ENCODE data around the gene KDSR. TPM values are rescaled to one million over a fixed set of nuclear protein-coding genes. Genes with fewer than 3 reads are reported as not detected.

Gene KDSR
- total RNA-seq, 2 experiments from 2014 or later: 75.2 to 81.5 TPM

- peaks cover 26% of the 10 kb centered on the region for H3K36me3 Mint-ChIP-seq (ENCODE audit: low read depth)
Measured at GRCh38 chr18:63331105-63331504, 35.9 kb downstream of the KDSR start.

GRCh38 chr18:63329431-63330145 lies 37.4 kb downstream of the KDSR start:
- Mint-ChIP-seq H3K4me1 (ENCODE audit: low read depth) (no peaks in the 10 kb centered on the region), H3K27ac (no peak overlapping the region), H3K4me3 (no peak overlapping the region), H3K36me3 (ENCODE audit: low read depth) (peaks cover 22% of the 10 kb centered on the region), H3K27me3 (ENCODE audit: low read depth) (no peaks in the 10 kb centered on the region), H3K9me3 (no peaks in the 10 kb centered on the region)
- no peak for DNase-seq
- intact Hi-C loops (cut with micrococcal nuclease): no loop called here
- CTCF ChIA-PET: interaction anchor here (1.3 to 2.9 kb wide), 3 partner anchors 11 to 313 kb away, joined by 3 to 17 read pairs (median 6); no protein-coding TSS in a partner anchor

More at GRCh38 chr18:63331105-63331504, 35.9 kb downstream of the KDSR start:
- Mint-ChIP-seq H3K27ac (no peak overlapping the region), H3K9me3 (no peaks in the 10 kb centered on the region), H3K4me3 (no peak overlapping the region), H3K4me1 (ENCODE audit: low read depth) (no peaks in the 10 kb centered on the region), H3K27me3 (ENCODE audit: low read depth) (no peaks in the 10 kb centered on the region)
- no peak for DNase-seq
- CTCF ChIA-PET: interaction anchor here (0.7 to 2.9 kb wide), 4 partner anchors 7 to 315 kb away, joined by 3 to 17 read pairs (median 4); no protein-coding TSS in a partner anchor
- intact Hi-C loops (cut with micrococcal nuclease): no loop called here

DNA sequence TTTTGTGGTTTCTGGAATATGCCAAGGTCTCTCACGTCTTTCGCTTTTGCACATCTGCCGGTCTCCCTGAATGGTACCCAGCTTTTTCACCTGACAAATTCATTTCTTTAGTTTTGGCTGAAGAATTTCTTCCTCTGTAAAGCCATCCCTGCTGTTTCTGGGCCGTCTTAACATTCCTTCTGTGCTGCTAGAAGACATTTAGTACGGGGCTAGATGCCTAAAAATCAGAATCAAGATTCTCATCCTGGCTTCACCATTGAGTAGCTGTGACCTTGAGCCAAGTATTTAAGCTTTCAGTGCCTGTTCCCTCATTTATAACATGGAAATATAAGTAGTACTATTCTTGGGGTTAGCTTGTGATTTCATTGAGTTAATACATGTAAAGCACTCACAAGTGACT lies 41.0 kb downstream of the KDSR start:
- CTCF ChIA-PET: interaction anchor here (0.9 to 7.4 kb wide), 9 partner anchors 11 to 600 kb away, joined by 3 to 159 read pairs (median 9); no protein-coding TSS in a partner anchor
- Mint-ChIP-seq H3K9me3 (no peaks in the 10 kb centered on the region), H3K27ac (no peak overlapping the region), H3K27me3 (ENCODE audit: low read depth) (no peaks in the 10 kb centered on the region), H3K36me3 (ENCODE audit: low read depth) (peaks cover 4% of the 10 kb centered on the region), H3K4me3 (no peak overlapping the region), H3K4me1 (ENCODE audit: low read depth) (peaks cover 14% of the 10 kb centered on the region)
- no peak for DNase-seq
- intact Hi-C loops (cut with micrococcal nuclease): no loop called here

GRCh38 chr18:63325086-63325686 lies 41.8 kb downstream of the KDSR start:
- H3K27me3 Mint-ChIP-seq (ENCODE audit: low read depth): no peaks in the 10 kb centered on the region
- no peak overlapping the region for H3K27ac Mint-ChIP-seq
- peaks cover 18% of the 10 kb centered on the region for H3K4me1 Mint-ChIP-seq (ENCODE audit: low read depth)
- H3K9me3 Mint-ChIP-seq: no peaks in the 10 kb centered on the region
- intact Hi-C loops (cut with micrococcal nuclease): no loop called here
- H3K36me3 Mint-ChIP-seq (ENCODE audit: low read depth): peaks cover under 1% of the 10 kb centered on the region
- DNase-seq: no peak
- H3K4me3 Mint-ChIP-seq: no peak overlapping the region
- CTCF ChIA-PET: interaction anchor here (0.8 to 7.4 kb wide), 13 partner anchors 15 to 343 kb away, joined by 3 to 159 read pairs (median 6); no protein-coding TSS in a partner anchor

- peaks cover 9% of the 10 kb centered on the region for H3K36me3 Mint-ChIP-seq (ENCODE audit: low read depth)
- intact Hi-C loops (cut with micrococcal nuclease): loop anchor here (1.0 to 5.0 kb wide), 8 partner anchors 17 to 736 kb away; no protein-coding TSS in a partner anchor
- no peak overlapping the region for H3K4me3 Mint-ChIP-seq
- no peak overlapping the region for H3K27ac Mint-ChIP-seq
- DNase-seq: peak; percentile 79
- peaks cover 18% of the 10 kb centered on the region for H3K4me1 Mint-ChIP-seq (ENCODE audit: low read depth)
- CTCF ChIA-PET: interaction anchor here (0.6 to 7.4 kb wide), 38 partner anchors 9 to 722 kb away, joined by 3 to 159 read pairs (median 4); no protein-coding TSS in a partner anchor
- no peaks in the 10 kb centered on the region for H3K27me3 Mint-ChIP-seq (ENCODE audit: low read depth)
- H3K9me3 Mint-ChIP-seq: no peaks in the 10 kb centered on the region
Measured at GRCh38 chr18:63322908-63323634, 43.9 kb downstream of the KDSR start.

- DNase-seq: no peak
- H3K36me3 Mint-ChIP-seq (ENCODE audit: low read depth): peaks cover 17% of the 10 kb centered on the region
- H3K27ac Mint-ChIP-seq: no peak overlapping the region
- no peaks in the 10 kb centered on the region for H3K27me3 Mint-ChIP-seq (ENCODE audit: low read depth)
- intact Hi-C loops (cut with micrococcal nuclease): loop anchor here (2.0 to 5.0 kb wide), 2 partner anchors 297 to 735 kb away; no protein-coding TSS in a partner anchor
- H3K4me1 Mint-ChIP-seq (ENCODE audit: low read depth): peaks cover 18% of the 10 kb centered on the region
- no peak overlapping the region for H3K4me3 Mint-ChIP-seq
- H3K9me3 Mint-ChIP-seq: no peaks in the 10 kb centered on the region
- CTCF ChIA-PET: interaction anchor here (0.9 to 7.4 kb wide), 18 partner anchors 117 to 307 kb away, joined by 3 to 159 read pairs (median 6); no protein-coding TSS in a partner anchor
Measured at GRCh38 chr18:63322206-63322605, 44.8 kb downstream of the KDSR start.

DNA sequence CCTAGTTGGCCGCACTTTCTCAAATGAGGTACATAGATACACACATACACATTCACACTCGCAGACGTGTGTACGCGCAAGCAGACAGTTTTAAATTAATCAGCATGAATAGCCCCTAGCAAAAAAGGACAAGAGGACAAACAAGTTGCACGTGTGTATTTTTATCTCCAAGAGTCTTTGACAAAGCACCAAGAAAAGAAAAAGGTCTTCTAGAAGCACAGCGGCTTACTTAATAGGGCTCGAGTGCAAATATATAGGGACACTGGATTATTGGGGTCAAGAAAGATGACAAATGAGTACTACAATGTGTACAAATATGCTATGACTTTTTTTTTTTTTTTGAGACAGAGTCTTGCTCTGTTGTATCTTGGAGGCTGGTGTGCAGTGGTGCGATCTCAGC lies 45.7 kb downstream of the KDSR start:
- peaks cover 24% of the 10 kb centered on the region for H3K36me3 Mint-ChIP-seq (ENCODE audit: low read depth)
- H3K9me3 Mint-ChIP-seq: no peaks in the 10 kb centered on the region
- intact Hi-C loops (cut with micrococcal nuclease): loop anchor here (2.0 to 5.0 kb wide), 2 partner anchors 650 to 734 kb away; partner anchors contain the start of gene SERPINB8
- CTCF ChIA-PET: interaction anchor here (1.0 to 7.4 kb wide), 6 partner anchors 118 to 306 kb away, joined by 7 to 159 read pairs (median 24); no protein-coding TSS in a partner anchor
- H3K4me1 Mint-ChIP-seq (ENCODE audit: low read depth): peaks cover 19% of the 10 kb centered on the region
- peak overlapping the region; percentile 81 for H3K4me3 Mint-ChIP-seq
- H3K27ac Mint-ChIP-seq: peak overlapping the region; percentile 90
- no peaks in the 10 kb centered on the region for H3K27me3 Mint-ChIP-seq (ENCODE audit: low read depth)
- no peak for DNase-seq

DNA sequence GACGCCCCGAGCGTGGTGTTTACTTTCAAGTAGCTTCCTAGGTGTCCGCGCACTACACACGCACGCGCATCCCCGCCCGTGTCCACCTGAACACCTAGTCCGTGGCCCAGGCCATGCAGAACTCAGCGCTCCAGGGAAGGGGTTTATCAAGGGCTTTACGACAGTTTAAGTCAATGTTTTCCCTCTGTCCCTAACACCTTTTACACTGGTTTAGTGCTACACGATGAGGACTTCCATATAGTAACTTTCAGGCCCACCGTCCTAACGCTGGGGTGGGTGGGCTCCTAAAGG lies 46.1 kb downstream of the KDSR start:
- no peaks in the 10 kb centered on the region for H3K27me3 Mint-ChIP-seq (ENCODE audit: low read depth)
- peaks cover 24% of the 10 kb centered on the region for H3K36me3 Mint-ChIP-seq (ENCODE audit: low read depth)
- intact Hi-C loops (cut with micrococcal nuclease): loop anchor here (1.0 to 5.0 kb wide), 4 partner anchors 45 to 734 kb away; partner anchors contain the start of genes SERPINB8 and VPS4B
- CTCF ChIA-PET: interaction anchor here (1.0 to 5.0 kb wide), 5 partner anchors 118 to 304 kb away, joined by 7 to 32 read pairs (median 23); no protein-coding TSS in a partner anchor
- DNase-seq: no peak
- peak overlapping the region; percentile 81 for H3K4me3 Mint-ChIP-seq
- H3K4me1 Mint-ChIP-seq (ENCODE audit: low read depth): peaks cover 19% of the 10 kb centered on the region
- no peaks in the 10 kb centered on the region for H3K9me3 Mint-ChIP-seq
- peak overlapping the region; percentile 90 for H3K27ac Mint-ChIP-seq

GRCh38 chr18:63320123-63320974 lies 46.7 kb downstream of the KDSR start:
- Mint-ChIP-seq H3K9me3 (no peaks in the 10 kb centered on the region), H3K4me3 (peak overlapping the region; percentile 81), H3K4me1 (ENCODE audit: low read depth) (peaks cover 23% of the 10 kb centered on the region), H3K27me3 (ENCODE audit: low read depth) (no peaks in the 10 kb centered on the region), H3K36me3 (ENCODE audit: low read depth) (peaks cover 24% of the 10 kb centered on the region), H3K27ac (peak overlapping the region; percentile 90)
- intact Hi-C loops (cut with micrococcal nuclease): loop anchor here (1.0 to 5.0 kb wide), 4 partner anchors 46 to 733 kb away; partner anchors contain the start of genes SERPINB8 and VPS4B
- DNase-seq: peak; percentile 88
- CTCF ChIA-PET: interaction anchor here (1.0 to 5.0 kb wide), 13 partner anchors 13 to 303 kb away, joined by 3 to 84 read pairs (median 14); no protein-coding TSS in a partner anchor

- Mint-ChIP-seq H3K4me3 (peak within 1 kb of the TSS; percentile 98), H3K27me3 (ENCODE audit: low read depth) (no peaks in the 10 kb centered on the region), H3K4me1 (ENCODE audit: low read depth) (peaks cover 31% of the 10 kb centered on the region), H3K9me3 (no peaks in the 10 kb centered on the region), H3K27ac (peak within 1 kb of the TSS; percentile 97), H3K36me3 (ENCODE audit: low read depth) (peaks cover 30% of the 10 kb centered on the region)
- peak; percentile 57 for DNase-seq
- intact Hi-C loops (cut with micrococcal nuclease): loop anchor here (1.0 to 5.0 kb wide), 7 partner anchors 47 to 1133 kb away; partner anchors contain the start of genes PHLPP1, PIGN, RELCH and SERPINB8
- CTCF ChIA-PET: interaction anchor here (1.1 to 3.6 kb wide), 18 partner anchors 12 to 305 kb away, joined by 3 to 84 read pairs (median 10); no protein-coding TSS in a partner anchor
Measured at GRCh38 chr18:63319383-63320122, 47.5 kb downstream of the KDSR start, which contains the start of gene BCL2. Gene BCL2, minus strand, starts transcription at chr18:63319769.
